ENCODE results near the gene ZMYM3. TPM values are rescaled to one million over a fixed set of nuclear protein-coding genes. Genes with fewer than 3 reads are reported as not detected.
A peak's percentile ranks its signal among the peaks of the same experiment; 100 is the strongest.
"Not testable (repeated sequence)": the region's sequence is repeated elsewhere in the genome, so short reads cannot be mapped to it uniquely, and the experiment has no call there.

Gene ZMYM3
- total RNA-seq, 1 experiment from 2014 or later = 47.6 TPM

DNA sequence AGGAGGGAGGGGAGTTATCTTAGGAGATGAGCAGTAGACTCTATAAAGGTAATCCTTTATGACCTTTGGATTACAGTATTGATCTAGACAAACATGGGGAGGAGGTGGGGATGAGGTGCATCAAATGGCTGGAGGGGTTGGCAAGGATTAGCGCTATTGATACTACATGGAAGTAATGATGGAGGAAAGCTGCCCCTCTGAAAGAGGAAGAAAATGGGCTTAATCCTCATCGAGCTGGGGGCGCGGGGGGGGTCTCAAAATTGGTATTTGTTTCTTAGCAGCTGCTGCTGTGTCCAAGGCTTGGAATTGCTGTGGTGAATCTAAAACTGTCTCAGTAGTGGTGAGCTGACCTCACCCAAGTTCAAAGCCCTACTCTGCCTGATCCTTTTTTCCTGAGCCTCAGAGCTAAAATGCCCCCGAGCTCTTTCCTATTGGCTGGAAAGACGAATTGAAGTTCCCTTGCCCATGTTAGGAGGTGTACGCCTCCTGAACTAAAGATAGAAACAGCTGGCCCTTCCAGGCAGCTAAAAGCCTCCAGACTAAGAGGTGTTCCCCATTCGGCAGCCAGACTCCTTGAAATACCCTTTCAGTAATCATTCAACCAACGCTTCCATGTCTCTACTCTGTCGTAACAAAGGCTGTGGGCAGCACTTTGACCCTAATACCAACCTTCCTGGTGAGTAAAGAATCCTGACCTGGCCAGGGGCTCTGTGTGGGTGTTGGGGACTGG lies 47.4 kb upstream of the ZMYM3 start, which contains the start of gene ITGB1BP2:
TSS of gene ITGB1BP2 (plus strand) at position 556 of the 730 bp plus-strand sequence. CDS start at position 613, 57 bp downstream.
- Histone ChIP-seq H3K9me3 (ENCODE audit: low read depth, low read length, poor library complexity, severe bottlenecking) (no peaks in the 10 kb centered on the region), H3K27ac (ENCODE audit: low read depth, low read length, poor library complexity, severe bottlenecking) (no peak within 1 kb of the TSS), H3K36me3 (ENCODE audit: insufficient read depth, low read length, poor library complexity, severe bottlenecking) (peaks cover 46% of the 10 kb centered on the region), H3K27me3 (replicated peaks; ENCODE audit: insufficient read depth, low read depth, low read length, poor library complexity) (no peaks in the 10 kb centered on the region), H3K4me1 (ENCODE audit: insufficient read depth, low read length, poor library complexity, severe bottlenecking) (no peaks in the 10 kb centered on the region), H3K4me3 (ENCODE audit: low read depth, low read length, poor library complexity, severe bottlenecking) (no peak within 1 kb of the TSS)
- intact Hi-C loops (cut with micrococcal nuclease; ENCODE audit: unreplicated experiment) = no loop called here
- DNase-seq (ENCODE audit: low spot score) = no peak
- ChIA-PET POLR2A (ENCODE audit: low non-redundant PET) (no interaction called here), CTCF (no interaction called here)
- BruUV-seq (replicated peaks) = no TSS peak
- TF ChIP-seq EZH2 (IDR thresholded peaks at IDR 0.05; ENCODE audit: borderline replicate concordance, low read depth, low read length, poor library complexity, severe bottlenecking) = no peak
- TF ChIP-seq, protein P1, sequence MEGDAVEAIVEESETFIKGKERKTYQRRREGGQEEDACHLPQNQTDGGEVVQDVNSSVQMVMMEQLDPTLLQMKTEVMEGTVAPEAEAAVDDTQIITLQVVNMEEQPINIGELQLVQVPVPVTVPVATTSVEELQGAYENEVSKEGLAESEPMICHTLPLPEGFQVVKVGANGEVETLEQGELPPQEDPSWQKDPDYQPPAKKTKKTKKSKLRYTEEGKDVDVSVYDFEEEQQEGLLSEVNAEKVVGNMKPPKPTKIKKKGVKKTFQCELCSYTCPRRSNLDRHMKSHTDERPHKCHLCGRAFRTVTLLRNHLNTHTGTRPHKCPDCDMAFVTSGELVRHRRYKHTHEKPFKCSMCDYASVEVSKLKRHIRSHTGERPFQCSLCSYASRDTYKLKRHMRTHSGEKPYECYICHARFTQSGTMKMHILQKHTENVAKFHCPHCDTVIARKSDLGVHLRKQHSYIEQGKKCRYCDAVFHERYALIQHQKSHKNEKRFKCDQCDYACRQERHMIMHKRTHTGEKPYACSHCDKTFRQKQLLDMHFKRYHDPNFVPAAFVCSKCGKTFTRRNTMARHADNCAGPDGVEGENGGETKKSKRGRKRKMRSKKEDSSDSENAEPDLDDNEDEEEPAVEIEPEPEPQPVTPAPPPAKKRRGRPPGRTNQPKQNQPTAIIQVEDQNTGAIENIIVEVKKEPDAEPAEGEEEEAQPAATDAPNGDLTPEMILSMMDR (conservative IDR thresholded peaks at IDR 0.05; ENCODE audit: low read depth, low read length) = no peak

DNA sequence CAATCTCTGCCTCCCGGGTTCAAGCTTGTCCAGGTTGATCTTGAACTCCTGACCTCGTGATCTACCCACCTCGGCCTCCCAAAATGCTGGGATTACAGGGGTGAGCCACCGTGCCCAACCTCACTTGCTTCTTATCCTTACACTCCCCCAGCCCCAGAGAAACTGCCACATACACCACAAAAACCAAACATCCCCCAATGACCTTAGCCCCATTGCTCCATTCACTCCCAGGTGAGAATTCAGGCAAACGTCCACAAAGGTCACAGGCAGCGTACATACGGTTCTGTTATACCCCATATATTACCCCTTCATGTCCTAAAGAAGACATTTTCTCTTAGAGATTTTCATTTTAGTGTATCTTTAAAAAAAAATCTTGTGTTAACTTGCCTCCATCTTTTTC lies 46.6 kb upstream of the ZMYM3 start:
- POLR2A ChIA-PET (ENCODE audit: low non-redundant PET); intact Hi-C loops (cut with micrococcal nuclease; ENCODE audit: unreplicated experiment); DNase-seq (ENCODE audit: low spot score); H3K27me3 ChIP-seq (replicated peaks; ENCODE audit: insufficient read depth, low read depth, low read length, poor library complexity); H3K27ac ChIP-seq (ENCODE audit: low read depth, low read length, poor library complexity, severe bottlenecking); H3K4me3 ChIP-seq (ENCODE audit: low read depth, low read length, poor library complexity, severe bottlenecking); H3K4me1 ChIP-seq (ENCODE audit: insufficient read depth, low read length, poor library complexity, severe bottlenecking); H3K9me3 ChIP-seq (ENCODE audit: low read depth, low read length, poor library complexity, severe bottlenecking); CTCF ChIA-PET: not testable (repeated sequence)
- H3K36me3 ChIP-seq (ENCODE audit: insufficient read depth, low read length, poor library complexity, severe bottlenecking) = peaks cover 54% of the 10 kb centered on the region
- BruUV-seq (replicated peaks) = TSS peak; percentile 93

DNA sequence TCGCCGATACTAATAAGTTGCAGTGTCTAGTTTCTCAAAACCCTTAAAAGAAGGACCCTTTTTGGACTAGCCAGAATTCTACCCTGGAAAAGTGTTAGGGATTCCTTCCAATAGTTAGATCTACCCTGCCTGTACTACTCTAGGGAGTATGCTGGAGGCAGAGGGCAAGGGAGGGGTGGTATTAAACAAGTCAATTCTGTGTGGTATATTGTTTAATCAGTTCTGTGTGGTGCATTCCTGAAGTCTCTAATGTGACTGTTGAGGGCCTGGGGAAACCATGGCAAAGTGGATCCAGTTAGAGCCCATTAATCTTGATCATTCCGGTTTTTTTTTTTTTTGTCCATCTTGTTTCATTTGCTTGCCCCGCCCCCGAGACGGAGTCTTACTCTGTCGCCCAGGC lies 46.1 kb upstream of the ZMYM3 start:
- intact Hi-C loops (cut with micrococcal nuclease; ENCODE audit: unreplicated experiment); H3K27me3 ChIP-seq (replicated peaks; ENCODE audit: insufficient read depth, low read depth, low read length, poor library complexity); H3K9me3 ChIP-seq (ENCODE audit: low read depth, low read length, poor library complexity, severe bottlenecking); BruUV-seq (replicated peaks); H3K4me1 ChIP-seq (ENCODE audit: insufficient read depth, low read length, poor library complexity, severe bottlenecking); DNase-seq (ENCODE audit: low spot score); CTCF ChIA-PET; POLR2A ChIA-PET (ENCODE audit: low non-redundant PET); H3K4me3 ChIP-seq (ENCODE audit: low read depth, low read length, poor library complexity, severe bottlenecking); H3K27ac ChIP-seq (ENCODE audit: low read depth, low read length, poor library complexity, severe bottlenecking): not testable (repeated sequence)
- H3K36me3 ChIP-seq (ENCODE audit: insufficient read depth, low read length, poor library complexity, severe bottlenecking) = peaks cover 56% of the 10 kb centered on the region

DNA sequence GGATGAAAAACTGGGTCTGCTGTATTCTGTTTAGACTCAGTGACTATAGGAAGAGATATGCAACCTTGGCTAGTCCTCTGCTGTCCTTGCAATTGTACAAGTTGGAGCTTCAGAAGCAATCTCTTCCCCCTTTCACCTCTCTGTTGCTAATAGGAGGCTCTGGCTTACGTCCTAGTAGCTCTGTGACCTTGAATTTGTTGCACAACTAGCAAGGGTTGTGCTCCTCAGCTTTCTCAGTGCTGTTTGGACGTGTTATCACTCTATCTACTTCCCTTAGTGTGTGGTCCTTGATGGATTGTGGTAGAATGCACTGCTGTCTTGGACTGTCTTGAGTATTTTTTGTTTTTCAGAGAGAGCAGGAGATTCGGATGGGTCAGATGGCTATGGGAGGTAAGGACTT lies 44.2 kb upstream of the ZMYM3 start:
- Histone ChIP-seq H3K27me3 (replicated peaks; ENCODE audit: insufficient read depth, low read depth, low read length, poor library complexity) (no peaks in the 10 kb centered on the region), H3K36me3 (ENCODE audit: insufficient read depth, low read length, poor library complexity, severe bottlenecking) (peaks cover 66% of the 10 kb centered on the region), H3K4me3 (ENCODE audit: low read depth, low read length, poor library complexity, severe bottlenecking) (no peak overlapping the region), H3K9me3 (ENCODE audit: low read depth, low read length, poor library complexity, severe bottlenecking) (no peaks in the 10 kb centered on the region), H3K4me1 (ENCODE audit: insufficient read depth, low read length, poor library complexity, severe bottlenecking) (no peaks in the 10 kb centered on the region), H3K27ac (ENCODE audit: low read depth, low read length, poor library complexity, severe bottlenecking) (no peak overlapping the region)
- TF ChIP-seq, protein P1 (conservative IDR thresholded peaks at IDR 0.05; ENCODE audit: low read depth, low read length) = no peak
- TF ChIP-seq EZH2 (IDR thresholded peaks at IDR 0.05; ENCODE audit: borderline replicate concordance, low read depth, low read length, poor library complexity, severe bottlenecking) = no peak
- no TSS peak for BruUV-seq (replicated peaks)
- DNase-seq (ENCODE audit: low spot score) = no peak
- CTCF ChIA-PET = no interaction called here
- POLR2A ChIA-PET (ENCODE audit: low non-redundant PET) = no interaction called here
- intact Hi-C loops (cut with micrococcal nuclease; ENCODE audit: unreplicated experiment) = no loop called here
